ENCODE measurements around the gene RASL10B.
"Not testable (repeated sequence)": the region's sequence is repeated elsewhere in the genome, so short reads cannot be mapped to it uniquely, and the experiment has no call there.

Gene RASL10B

GRCh38 chr17:35743626-35744328, 12.3 kb downstream of the RASL10B start:
- peak; percentile 47 for DNase-seq

- DNase-seq: no peak
These were observed 13.4 kb downstream of the RASL10B start for GRCh38 chr17:35744830-35745229.

- DNase-seq: no peak
These were observed 13.8 kb downstream of the RASL10B start for GRCh38 chr17:35745246-35745645.

- no peak for DNase-seq
These were observed 14.4 kb downstream of the RASL10B start for GRCh38 chr17:35745749-35746320.

- peak; percentile 79 for DNase-seq
These were observed 16.1 kb downstream of the RASL10B start for GRCh38 chr17:35747540-35748017.

- DNase-seq: no peak
These were observed 17.0 kb downstream of the RASL10B start for GRCh38 chr17:35748341-35748841.

GRCh38 chr17:35748979-35749378, 17.5 kb downstream of the RASL10B start:
- no peak for DNase-seq

- no peak for DNase-seq
These were observed 18.3 kb downstream of the RASL10B start for GRCh38 chr17:35749560-35750412.

GRCh38 chr17:35750526-35751395, 19.3 kb downstream of the RASL10B start:
- no peak for DNase-seq

- not testable (repeated sequence) for DNase-seq
These were observed 20.1 kb downstream of the RASL10B start for GRCh38 chr17:35751541-35751940.

- no peak for DNase-seq
These were observed 21.0 kb downstream of the RASL10B start for GRCh38 chr17:35752471-35752870.

- DNase-seq: no peak
These were observed 21.7 kb downstream of the RASL10B start, which contains the start of gene GAS2L2 for GRCh38 chr17:35752945-35753764. Gene GAS2L2, minus strand, starts transcription at chr17:35753239. Its CDS starts 389 bp downstream, at chr17:35752850.

- no peak for DNase-seq
These were observed 25.8 kb downstream of the RASL10B start for GRCh38 chr17:35757243-35757642.

- DNase-seq: no peak
These were observed 29.1 kb downstream of the RASL10B start, which contains the start of gene C17orf50 for GRCh38 chr17:35760587-35760986. Gene C17orf50, plus strand, starts transcription at chr17:35760887. Its CDS starts 55 bp downstream, at chr17:35760942.

GRCh38 chr17:35761601-35762000, 30.2 kb downstream of the RASL10B start:
- DNase-seq: no peak

- DNase-seq: no peak
These were observed 32.3 kb downstream of the RASL10B start for GRCh38 chr17:35763767-35764122.

GRCh38 chr17:35764123-35764991, 32.9 kb downstream of the RASL10B start:
- peak; percentile 90 for DNase-seq

- no peak for DNase-seq
These were observed 33.8 kb downstream of the RASL10B start for GRCh38 chr17:35765086-35765710.

GRCh38 chr17:35765756-35766488, 34.5 kb downstream of the RASL10B start:
- DNase-seq: no peak

All from right hindlimb (tissue), 1 donor.